NCI-H526 (cell line): ENCODE data around the gene HDAC9.

Experiments
- DNase-seq, 2 experiments: peaks; one replicate each; lab custom pipeline; 2025; lab: John Stamatoyannopoulos, UW

Gene HDAC9

DNA sequence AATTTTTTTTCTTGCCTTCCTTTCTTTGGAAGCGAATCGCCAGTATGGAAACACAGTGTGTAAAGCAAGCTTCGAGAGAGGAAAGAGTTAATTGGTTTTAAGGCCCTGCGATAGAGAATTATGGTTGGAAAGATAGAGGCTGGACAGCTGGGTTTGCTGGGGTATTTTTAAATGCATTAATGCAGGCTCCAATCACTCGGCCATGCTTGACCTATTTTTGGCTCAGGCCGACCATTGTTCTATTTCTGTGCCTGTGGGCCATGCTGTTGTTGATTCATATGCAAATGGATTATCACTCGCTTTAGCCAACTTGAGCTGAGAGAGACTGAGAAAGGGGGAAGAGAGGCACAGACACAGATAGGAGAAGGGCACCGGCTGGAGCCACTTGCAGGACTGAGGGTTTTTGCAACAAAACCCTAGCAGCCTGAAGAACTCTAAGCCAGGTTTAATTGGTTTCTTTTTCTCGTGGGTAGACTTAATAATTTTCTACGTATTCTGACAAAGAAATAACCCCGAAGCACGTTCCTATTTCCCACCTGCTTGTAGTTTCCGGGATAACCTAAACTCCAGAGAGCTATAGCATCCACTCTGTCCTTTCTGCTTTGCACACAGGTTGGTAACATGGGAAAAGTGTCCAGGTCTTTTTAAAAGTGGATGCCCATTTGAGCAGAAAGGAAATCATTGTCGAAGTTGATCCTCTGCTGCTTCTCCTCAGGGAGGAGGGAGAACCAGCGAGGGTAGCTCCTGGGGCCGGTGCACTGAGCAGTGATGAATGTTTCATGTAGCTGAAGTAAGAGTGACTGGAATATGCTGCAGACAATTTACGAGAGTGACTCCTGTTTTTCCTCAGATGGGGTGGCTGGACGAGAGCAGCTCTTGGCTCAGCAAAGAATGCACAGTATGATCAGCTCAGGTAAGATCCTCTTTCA is at the start of gene HDAC9:
Gene HDAC9 (plus strand): TSS at position 338 of the 929 bp plus-strand sequence. CDS start 554 bp downstream, at position 892.
- DNase-seq, result peak; percentile 91 to 94

DNA sequence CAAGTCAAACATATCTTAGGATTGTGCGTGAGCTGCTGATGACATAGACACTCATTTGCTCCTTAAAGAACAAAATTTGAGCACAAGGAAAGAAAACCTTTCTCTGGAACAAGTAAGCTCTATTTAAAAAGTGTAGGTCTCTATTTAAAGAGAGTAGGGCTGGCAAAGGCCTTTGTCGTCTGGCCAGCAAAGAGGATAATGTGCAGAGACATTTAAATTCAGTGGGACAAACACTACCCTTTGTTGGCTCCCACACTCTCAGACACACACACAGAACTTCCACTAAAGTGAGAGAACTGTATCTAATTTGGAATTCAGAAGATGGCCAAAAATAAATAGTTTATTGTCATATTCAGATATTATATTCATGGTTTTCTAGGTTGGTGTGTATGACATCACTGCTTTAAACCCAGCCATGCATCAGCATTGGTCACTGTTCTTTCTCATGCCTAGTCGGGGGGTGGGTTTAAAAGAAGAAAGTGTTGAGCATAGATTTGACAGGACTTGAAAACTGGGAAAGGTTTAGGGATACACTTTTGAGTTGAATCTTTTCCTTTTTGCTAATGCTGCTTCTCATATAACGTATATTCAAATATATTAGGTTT is 49.5 kb upstream of the HDAC9 start:
- no peak for DNase-seq

DNA sequence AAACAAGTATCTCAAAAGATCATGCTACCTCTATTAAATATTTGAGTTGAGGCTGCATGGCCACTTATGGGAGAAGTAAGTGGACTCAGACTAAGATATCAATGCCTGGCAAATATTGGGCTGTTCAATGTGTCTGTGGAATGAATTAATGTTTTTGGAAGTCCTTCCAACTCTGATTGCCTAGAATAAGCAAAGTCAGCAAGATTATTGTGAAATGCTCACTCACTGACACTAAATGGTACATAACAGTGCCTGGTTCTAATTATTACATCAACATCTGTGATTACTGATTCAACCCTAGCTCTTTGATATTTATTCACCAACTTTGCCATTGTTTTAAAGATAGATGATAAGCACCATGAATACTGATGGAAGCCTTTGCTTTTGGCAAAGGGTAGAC is 45.5 kb upstream of the HDAC9 start:
- no peak for DNase-seq

DNA sequence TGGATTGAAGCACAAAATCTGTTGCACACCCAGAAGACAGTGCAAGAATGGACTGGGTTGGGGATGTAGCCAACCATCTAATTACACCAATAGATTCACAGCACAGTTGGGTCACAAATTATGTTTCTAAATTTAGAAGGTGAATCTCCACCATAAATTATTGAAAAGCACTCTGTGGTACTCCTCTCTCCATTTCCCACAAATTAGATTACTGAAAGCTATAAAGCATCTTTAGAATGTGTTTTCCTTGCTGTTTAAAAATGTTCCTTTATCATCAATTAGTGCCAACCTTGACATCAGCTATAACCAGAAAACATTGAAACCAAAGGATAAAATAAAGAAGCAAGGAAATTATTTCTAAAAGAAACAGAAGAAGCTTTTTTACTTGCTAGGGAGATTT is 39.9 kb upstream of the HDAC9 start:
- no peak for DNase-seq

DNA sequence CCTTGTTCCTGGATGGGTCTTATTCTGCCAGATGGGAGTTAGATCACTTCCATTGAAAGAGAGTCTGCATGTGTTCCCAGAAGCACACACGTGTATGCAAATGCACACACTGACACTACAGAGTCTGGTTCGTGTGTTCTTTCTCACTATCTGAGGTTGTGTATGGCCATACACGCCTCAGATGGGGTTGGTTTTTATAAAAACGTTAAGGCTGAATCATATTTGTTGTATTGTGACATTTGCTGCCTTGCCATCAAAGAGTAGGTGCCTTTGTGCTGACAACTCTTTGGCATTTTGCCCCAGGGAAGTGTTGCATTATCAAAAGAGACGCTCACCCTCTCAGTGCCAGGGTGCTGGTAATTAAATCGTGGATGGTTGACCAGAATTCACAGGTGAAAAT is 37.7 kb upstream of the HDAC9 start:
- DNase-seq, result peak in 1 of 2 experiments; percentile 25

DNA sequence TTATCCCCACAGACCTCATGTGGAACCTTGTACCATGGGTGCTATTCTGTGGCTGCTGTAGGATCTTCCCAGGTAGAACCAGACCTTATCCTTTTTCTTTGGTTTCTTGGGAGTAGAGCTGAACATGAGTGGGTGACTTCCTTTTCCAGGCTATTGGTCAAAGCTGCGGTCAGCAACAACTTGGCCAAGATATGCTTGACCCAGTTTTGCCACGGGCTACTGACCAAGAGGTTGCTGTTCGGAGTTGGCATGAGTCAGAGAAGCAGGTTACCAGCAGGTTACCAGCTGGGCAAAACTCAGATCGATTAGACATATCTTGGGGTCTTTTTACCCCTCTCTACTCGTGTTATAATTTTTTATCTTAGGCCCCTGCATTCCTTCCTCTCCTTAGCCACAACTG is 36.7 kb upstream of the HDAC9 start:
- no peak for DNase-seq

DNA sequence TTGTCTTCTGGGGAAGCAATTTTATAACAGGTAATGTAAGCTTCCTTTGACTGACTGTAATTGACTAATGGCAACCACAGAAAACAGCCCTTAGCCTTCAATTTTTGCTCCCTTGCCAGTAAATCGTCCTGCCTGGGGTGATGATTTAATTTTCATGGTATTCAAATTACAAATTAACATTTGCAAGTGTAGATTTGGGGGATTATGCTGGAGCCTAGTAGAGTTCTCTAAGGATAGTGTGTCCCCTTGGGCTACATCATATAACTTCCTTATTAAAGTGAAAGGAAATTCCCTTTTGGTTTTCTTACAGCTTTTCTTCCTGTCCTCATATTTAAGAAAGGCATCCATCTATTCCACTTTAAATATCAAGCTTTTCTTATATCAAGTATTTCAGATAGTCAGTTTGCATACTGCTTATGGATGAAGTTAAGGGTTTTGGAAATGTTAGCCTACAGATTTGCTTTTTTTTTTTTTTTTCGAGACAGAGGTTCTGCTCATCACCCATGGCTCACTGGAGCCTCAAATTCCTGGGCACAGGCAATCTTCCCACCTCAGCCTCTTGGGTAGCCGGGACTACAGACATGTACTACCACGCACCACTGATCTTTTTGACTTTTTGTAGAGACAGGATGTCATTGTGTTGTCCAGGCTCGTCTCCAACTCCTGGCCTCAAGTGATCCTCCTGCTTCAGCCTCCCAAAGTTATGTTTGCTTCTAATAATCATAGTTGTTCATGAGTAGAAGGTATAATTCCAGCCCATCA is 35.9 kb upstream of the HDAC9 start:
- peak in 1 of 2 experiments; percentile 10 for DNase-seq

DNA sequence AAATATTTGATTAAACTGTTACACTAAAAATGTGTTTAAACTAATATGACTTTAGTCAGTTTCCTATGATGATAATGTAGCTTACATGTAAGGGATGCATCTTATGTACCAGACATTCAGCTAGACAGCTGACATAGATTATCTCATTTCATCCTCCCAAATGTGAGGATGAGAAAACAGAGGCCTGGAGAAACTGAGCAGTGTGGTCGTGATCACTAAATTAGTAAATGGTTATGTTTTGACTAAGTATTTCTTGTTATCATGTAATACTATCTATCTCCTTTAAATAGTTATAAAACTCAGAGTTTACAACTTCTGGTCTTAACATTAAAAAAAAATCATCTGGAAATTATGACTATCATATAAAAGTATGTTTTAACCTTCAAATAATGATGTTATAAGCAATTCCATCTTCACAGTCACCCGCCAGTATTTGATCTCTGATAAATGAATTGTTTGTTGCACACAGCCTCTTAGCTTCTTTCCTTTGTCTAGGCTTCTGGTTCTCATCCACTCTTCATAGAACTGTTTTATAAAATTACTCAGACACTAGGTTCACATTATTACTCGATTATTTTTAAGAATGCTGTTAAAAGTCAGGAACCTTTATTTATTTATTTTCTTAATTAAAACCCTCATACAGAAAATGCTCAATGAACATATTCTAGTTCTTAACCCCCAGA is 33.6 kb upstream of the HDAC9 start:
- DNase-seq, result no peak

DNA sequence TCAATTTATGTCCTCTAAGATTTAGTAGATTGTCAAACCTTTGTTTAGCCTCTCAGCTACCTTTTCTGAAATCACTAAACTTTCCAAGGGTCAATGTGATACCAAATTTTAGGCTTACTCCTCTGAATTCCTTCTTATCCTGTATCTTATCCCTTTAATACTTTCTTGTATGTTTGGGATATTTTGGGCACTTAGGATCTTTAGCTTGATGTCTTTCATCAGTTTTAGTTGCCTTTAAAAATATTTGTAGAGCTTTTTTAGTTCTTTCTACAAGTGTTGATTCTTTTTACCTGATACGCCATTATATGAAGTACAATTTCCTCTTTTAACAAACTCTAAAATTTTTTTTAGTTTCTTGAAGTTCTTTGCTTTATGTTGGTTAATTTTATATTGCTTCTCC is 30.7 kb upstream of the HDAC9 start:
- no peak for DNase-seq

DNA sequence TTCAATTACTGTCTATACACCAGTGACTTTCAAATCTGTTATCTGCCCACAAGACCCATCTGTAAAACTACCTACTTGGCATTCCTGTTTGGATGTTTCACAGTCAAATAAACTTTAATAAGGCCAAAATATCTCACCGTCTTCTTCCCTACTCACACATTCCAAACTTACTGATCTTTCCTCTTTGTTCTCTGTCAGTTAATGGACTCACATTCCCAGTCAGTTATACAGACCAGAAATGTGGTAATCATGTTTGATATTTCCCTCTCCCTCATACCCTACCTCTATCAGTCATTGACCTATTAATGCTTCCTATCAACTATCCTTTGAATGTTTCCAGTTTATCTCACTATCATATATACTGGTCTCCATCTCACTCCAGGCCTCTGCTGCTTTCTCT is 28.5 kb upstream of the HDAC9 start:
- no peak for DNase-seq

DNA sequence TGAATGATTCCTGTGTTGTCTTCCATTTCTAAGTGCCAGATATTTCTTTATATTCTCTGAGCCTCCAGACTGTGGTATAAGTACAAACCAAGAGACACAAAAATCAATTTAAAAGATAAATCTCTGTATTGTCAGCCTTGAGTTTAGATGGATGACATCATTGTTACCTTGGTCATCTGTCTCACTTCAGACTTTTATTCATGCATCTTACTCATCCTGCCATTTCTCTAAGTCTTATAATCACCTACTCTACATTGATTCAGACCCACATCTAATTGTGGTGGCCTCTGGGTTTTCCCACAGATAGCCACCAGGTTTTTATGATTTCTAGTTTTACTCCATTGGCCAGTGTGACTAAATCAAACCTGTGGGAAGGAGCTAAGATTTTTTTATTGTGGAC is 26.8 kb upstream of the HDAC9 start:
- DNase-seq, result no peak

DNA sequence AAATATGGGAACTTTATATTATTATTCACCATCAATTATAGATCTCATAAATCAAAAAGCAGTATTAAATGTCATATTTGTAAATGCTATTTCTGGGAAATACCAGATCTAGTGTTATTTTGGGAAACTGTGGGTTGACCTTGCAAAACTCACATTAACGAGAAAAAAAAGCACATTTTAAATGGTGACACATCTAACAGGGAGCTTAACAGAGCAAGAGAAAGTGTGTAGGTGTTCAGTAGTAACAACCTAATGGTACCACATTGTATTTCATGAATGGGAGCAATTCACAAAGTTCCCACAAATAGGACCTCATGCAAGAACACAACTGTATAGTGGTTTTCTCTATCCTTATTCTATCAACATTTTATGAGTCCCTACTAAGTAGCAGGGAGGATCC is 26.2 kb upstream of the HDAC9 start:
- DNase-seq, result no peak

DNA sequence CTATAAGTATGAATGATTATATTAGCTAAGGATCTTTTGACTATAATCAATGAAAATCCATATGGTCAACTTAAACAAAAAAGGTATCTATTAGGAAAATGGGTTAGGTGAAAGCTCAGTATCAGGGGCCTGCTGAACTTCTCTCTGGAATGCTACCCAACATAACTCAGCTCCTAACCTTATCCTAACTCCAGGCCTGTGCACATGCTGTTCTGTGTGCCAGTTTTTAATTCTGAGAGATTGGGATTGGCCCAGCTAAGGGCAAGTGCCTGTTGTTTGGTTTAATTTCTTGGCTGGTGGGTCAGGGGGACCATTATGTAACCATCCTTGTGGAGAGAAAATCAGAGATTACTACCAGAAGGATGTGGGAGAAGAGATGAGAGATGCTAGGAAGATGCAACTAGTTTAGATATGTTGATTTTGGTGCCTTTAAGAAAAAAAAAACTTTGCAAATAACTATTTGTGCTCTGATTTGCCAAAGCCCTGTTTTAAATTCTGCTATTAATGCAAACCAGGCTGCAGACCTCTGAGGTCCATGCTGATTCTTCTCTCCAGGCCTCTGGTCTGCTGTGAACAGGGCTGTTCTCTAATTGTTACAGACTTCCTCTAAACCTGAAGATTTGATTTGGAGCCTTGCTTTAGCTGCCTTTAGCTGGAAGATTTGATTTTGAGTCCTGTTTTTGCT is 23.9 kb upstream of the HDAC9 start:
- no peak for DNase-seq

DNA sequence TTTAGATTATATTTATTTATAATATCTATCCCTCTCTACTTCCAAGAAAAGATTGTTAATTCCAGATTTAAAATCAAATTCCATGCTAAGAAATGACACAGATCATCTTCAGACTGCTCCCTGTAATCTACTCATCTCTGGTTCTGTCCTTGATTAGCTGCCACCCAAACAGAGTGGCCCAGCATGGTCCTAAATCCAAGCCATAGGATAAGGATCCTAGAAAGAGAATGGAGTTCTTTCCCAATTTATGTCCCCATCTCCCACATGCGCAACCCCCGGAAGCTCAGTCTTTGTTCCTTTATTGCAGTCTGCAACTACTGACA is 23.4 kb upstream of the HDAC9 start:
- no peak for DNase-seq

DNA sequence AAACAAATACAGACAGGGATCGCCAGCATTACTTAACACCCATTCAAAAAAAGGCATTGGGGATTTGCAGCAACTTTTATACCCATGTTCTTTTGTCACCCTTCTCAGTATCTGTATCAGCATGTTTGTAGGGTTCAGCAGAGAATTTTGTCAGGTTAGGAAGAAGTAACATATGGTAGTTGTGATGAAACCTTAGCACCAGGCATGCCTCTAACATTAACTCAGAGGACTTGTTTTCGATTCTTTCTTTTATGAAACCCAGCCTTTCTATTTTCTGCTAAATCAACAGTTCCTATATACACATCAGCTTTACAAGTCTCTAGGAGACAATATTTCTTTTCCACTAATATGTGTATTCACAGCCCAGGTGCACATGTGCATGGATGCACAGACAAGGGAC is 22.4 kb upstream of the HDAC9 start:
- no peak for DNase-seq

DNA sequence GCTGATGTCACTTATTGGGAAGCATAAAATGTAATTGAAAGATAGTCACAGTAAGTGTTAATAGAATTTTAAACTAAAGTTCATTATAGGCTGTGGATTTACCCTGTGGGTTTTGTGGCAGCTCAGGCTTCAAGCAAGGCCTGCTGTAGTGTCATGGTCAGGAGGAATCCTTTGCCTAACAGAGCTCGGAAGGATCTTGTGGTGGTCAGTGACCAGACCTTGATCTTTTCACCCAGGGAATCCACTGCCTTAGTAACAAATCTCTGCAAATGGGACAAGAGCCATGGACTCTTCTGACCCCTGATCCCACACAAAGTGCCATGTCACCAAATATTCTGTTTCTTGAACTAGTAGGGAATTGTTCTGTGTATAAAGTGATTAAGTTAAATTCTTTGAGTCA is 20.6 kb upstream of the HDAC9 start:
- no peak for DNase-seq

DNA sequence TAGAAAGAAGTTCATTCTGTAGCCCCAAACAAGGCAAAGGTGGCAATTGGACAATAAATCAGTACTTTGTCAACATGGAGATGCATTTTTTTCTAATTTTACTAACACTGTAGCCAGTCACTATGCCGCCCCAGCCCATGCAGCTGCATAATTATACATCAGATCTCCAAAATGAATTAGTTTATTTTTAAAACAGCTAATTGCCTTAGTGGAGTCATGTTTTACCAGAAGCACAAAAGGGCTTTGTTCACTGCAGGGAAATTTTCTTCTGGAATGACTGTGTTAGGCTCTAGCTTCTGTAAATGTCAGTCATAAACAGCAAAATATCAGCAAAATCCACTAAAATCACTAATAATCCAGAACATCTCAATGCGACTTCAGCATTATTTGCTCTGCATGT is 20.1 kb upstream of the HDAC9 start:
- peak in 1 of 2 experiments; percentile 42 for DNase-seq

DNA sequence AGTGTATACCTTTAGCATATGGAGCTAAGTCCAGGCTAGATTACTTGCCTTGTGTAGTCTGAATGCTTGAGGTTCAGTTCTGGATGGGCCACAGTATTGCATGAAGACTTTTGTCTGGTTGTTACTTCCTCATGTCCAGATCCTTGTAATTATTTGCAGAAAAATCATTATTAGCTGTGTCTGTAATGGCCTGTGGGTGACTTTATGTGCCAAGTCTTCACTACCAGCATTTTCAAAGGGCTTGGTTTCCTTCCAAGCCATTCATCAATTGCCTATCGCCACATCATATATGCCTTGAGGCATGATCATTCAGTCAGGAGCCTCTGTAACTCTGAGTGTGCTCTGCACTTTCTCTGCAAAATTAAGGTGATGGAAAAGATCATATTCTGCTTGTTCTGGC is 13.8 kb upstream of the HDAC9 start:
- DNase-seq, result no peak

DNA sequence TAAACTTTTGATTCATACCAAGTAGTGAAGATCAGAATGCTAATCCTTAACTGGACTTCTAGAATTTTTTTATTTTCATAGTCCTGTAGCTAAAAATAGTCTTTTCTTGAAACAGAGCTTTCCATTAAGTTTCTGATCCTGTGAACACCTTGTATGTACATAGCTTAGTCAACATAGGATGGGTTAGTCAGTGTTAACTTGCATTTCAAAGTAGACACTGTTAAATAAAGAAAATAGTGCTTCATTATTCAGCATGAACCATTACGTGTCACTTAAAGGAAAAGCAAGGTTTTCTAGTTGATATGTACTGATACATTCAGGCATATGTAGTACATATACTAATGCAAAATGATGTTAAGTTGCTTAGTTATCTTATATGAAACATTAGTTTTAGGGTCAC is 7.5 kb upstream of the HDAC9 start:
- DNase-seq, result no peak

DNA sequence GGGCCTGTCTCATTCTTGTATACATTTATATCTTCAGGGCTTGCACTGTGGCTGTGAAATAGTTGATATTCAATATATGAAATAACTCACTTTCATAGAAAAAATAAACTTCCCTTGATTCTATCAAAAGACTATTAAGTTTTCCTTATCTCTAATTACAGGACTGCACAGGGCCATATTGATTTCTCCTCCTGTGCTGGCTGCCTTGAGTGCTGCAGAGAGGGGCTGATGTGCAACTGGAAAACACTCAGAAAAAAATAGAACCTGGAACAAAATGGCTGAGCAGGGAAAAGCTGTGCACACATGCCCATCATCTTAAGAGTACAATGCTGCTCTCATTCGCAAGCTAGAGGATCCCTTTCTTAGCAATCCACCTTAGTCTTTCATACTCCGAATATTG is 5.9 kb upstream of the HDAC9 start:
- no peak for DNase-seq

DNA sequence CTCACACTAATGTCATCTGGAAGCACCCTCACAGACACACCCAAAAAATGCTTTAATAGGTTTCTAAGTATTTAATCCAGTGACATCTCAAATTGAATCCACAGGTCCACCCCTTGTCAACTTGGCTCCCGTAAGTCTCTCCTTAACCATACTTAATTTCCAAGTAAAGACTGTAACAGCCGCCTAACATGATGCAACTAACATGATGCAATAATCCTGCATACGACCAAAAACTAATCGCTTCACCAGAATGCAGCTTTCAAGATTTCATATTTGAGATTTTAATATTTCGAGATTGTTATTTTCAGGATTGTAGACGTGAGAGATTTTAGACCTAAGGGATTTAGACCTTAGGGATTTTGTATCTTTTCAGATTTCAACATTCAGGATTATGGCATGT is 3.7 kb upstream of the HDAC9 start:
- no peak for DNase-seq

DNA sequence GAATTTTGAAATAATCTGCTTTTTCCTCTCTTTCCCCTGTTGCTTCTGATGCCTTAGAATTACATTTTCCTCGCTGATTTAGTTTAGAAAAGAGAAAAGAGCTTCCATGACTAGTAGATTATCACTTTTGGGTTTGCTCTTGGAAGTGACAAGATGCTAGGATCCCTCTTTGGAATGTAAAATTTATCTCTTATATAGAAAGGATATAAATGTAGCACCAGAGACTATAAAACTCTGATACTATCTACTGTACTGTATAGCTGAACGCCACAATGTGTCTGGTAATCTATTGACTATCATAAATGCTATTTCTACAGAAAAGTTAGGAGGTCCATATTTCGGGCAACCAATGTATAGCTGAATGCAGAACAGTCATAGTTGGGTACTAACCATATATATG is 1.1 kb upstream of the HDAC9 start:
- no peak for DNase-seq
